ENCODE results near the gene TRAPPC2B.
A peak's percentile ranks its signal among the peaks of the same experiment; 100 is the strongest.

Gene TRAPPC2B

GRCh38 chr19:57376151-57376550 is 12.8 kb downstream of the TRAPPC2B start:
- Histone ChIP-seq H3K4me1 (ENCODE audit: control insufficient read depth, insufficient read depth, low read length) (no peaks in the 10 kb centered on the region), H3K4me2 (ENCODE audit: low read length) (no peak overlapping the region), H3K4me3 (ENCODE audit: low read length) (no peak overlapping the region), H3K36me3 (ENCODE audit: insufficient read depth, low read length) (peaks cover 48% of the 10 kb centered on the region), H3K27me3 (ENCODE audit: control insufficient read depth, insufficient read depth, low read length) (no peaks in the 10 kb centered on the region), H3K9me3 (replicated peaks; ENCODE audit: low read length) (peaks cover 21% of the 10 kb centered on the region), H3K9ac (ENCODE audit: low read depth, low read length) (no peak overlapping the region)

GRCh38 chr19:57377498-57378146 is 14.3 kb downstream of the TRAPPC2B start:
- H3K9ac ChIP-seq (ENCODE audit: low read depth, low read length): no peak overlapping the region
- H3K4me2 ChIP-seq (ENCODE audit: low read length): no peak overlapping the region
- H3K4me3 ChIP-seq (ENCODE audit: low read length): no peak overlapping the region
- H3K27me3 ChIP-seq (ENCODE audit: control insufficient read depth, insufficient read depth, low read length): no peaks in the 10 kb centered on the region
- peaks cover 38% of the 10 kb centered on the region for H3K36me3 ChIP-seq (ENCODE audit: insufficient read depth, low read length)
- H3K4me1 ChIP-seq (ENCODE audit: control insufficient read depth, insufficient read depth, low read length): no peaks in the 10 kb centered on the region
- H3K9me3 ChIP-seq (replicated peaks; ENCODE audit: low read length): peaks cover 21% of the 10 kb centered on the region

- Histone ChIP-seq H3K9me3 (replicated peaks; ENCODE audit: low read length) (peaks cover 21% of the 10 kb centered on the region), H3K36me3 (ENCODE audit: insufficient read depth, low read length) (peaks cover 19% of the 10 kb centered on the region), H3K4me1 (ENCODE audit: control insufficient read depth, insufficient read depth, low read length) (no peaks in the 10 kb centered on the region), H3K27me3 (ENCODE audit: control insufficient read depth, insufficient read depth, low read length) (no peaks in the 10 kb centered on the region), H3K9ac (ENCODE audit: low read depth, low read length) (no peak overlapping the region), H3K4me2 (ENCODE audit: low read length) (no peak overlapping the region), H3K4me3 (ENCODE audit: low read length) (no peak overlapping the region)
Measured at GRCh38 chr19:57380923-57381322, 17.6 kb downstream of the TRAPPC2B start.

DNA sequence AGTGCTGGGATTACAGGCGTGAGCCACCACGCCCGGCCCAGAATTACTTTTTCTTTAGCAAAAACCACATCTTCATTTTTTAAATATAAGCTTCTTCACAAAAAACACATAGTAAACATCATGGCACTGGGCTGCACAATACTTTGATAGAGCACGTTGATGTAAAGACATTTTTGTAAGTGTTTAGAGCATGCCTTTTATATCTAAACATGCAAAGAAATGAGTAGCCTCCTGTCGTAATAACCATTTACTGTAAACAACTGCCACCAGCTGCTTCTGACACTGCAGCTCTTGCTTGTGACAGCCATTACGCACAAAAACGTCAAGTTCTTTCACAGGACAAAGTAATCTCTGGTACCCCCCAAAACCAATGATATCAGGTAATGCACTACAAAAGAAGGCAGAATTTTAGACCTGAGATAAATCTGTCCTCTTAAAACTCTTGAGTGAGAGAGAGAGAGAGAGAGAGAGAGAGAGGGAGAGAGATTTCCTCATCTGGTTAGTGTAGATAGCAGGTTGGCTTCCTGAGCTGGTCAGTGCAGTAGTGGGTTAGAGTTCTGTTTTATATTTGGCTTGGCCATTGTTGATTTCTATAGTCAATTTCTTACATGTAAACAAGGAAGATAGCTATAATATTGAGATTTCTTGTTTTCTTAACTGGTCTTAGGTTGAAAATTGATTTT is 19.6 kb downstream of the TRAPPC2B start:
- no peaks in the 10 kb centered on the region for H3K27me3 ChIP-seq (ENCODE audit: control insufficient read depth, insufficient read depth, low read length)
- H3K36me3 ChIP-seq (ENCODE audit: insufficient read depth, low read length): peaks cover 6% of the 10 kb centered on the region
- H3K4me2 ChIP-seq (ENCODE audit: low read length): no peak overlapping the region
- peaks cover 7% of the 10 kb centered on the region for H3K9me3 ChIP-seq (replicated peaks; ENCODE audit: low read length)
- no peak overlapping the region for H3K4me3 ChIP-seq (ENCODE audit: low read length)
- no peak overlapping the region for H3K9ac ChIP-seq (ENCODE audit: low read depth, low read length)
- H3K4me1 ChIP-seq (ENCODE audit: control insufficient read depth, insufficient read depth, low read length): no peaks in the 10 kb centered on the region

DNA sequence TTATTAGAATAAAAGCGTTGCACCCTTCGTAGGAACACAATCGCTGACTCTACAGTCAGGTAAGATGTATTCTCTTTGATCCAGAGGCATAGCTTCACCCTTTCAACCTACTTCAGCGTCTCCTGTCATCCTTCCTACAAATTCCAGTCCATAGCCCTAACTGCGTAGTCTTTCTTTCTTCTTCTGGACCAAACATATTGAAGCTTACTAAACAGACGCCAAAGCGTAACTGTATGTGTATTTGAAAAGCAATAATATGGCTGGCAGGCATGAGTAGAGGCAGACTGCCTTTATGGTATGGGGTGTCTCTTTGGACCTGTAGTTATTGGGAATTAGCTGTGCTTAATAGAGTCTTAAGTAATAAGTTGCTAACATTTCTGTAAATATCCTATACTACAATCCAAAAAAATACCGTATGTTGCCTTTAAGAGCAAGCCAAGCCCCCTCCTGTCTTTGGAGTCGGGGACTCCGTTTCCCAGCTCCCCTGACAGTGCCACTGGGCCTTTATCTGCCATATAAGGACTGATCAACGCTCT is 25.9 kb downstream of the TRAPPC2B start:
- Histone ChIP-seq H3K36me3 (ENCODE audit: insufficient read depth, low read length) (peaks cover 7% of the 10 kb centered on the region), H3K4me1 (ENCODE audit: control insufficient read depth, insufficient read depth, low read length) (peaks cover 15% of the 10 kb centered on the region), H3K9ac (ENCODE audit: low read depth, low read length) (peak overlapping the region; percentile 95), H3K9me3 (replicated peaks; ENCODE audit: low read length) (no peaks in the 10 kb centered on the region), H3K27me3 (ENCODE audit: control insufficient read depth, insufficient read depth, low read length) (no peaks in the 10 kb centered on the region), H3K4me2 (ENCODE audit: low read length) (peak overlapping the region; percentile 75), H3K4me3 (ENCODE audit: low read length) (peak overlapping the region; percentile 88)

DNA sequence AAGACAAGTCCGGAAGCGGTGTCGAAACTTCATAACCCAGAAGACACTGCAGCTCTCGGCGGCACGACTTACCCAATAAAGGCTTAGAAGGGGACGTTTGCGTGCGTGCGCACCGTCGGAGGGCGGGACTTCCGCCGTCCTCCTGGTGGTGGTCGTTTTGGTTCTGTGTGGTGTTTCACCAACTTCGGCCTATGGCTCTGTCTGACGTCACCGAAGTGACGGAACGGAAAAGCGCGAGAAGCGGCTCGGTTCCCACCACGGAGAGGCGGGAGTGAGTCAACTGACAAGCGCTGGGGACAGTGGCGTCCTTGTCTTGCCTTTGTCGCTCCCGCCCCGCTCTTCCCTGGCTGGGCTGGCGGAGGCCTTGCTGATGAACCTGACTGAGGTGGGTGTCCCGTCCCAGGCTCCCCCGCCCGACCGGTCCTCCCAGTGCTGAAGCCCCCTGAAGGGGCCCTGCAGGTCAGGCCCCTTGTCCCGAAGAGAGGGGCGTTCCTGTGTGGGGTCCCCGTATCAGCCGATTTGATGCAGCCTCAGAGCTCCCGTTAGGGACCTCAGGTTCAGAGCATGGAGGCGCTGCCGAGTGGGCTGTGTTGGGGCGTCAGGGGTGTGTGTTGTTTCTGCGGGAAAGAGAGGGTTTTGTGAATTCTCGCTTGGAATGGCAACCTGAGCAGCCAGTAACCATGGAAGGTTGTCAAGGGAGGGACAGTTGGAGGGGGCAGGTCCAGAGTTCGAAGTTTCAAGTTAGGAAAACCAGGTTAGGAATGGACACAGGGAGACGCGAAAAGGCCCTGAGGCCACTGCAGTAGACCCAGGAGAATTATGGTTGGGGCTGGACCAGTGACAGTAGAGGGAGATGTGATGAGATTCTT is 26.6 kb downstream of the TRAPPC2B start, which contains the start of gene ZNF548:
TSS of gene ZNF548 (plus strand) at position 125 of the 869 bp plus-strand sequence. CDS start at position 371, 246 bp downstream.
- H3K9ac ChIP-seq (ENCODE audit: low read depth, low read length): peak within 1 kb of the TSS; percentile 95
- H3K36me3 ChIP-seq (ENCODE audit: insufficient read depth, low read length): peaks cover 10% of the 10 kb centered on the region
- peak within 1 kb of the TSS; percentile 96 for H3K4me2 ChIP-seq (ENCODE audit: low read length)
- H3K4me1 ChIP-seq (ENCODE audit: control insufficient read depth, insufficient read depth, low read length): peaks cover 15% of the 10 kb centered on the region
- H3K4me3 ChIP-seq (ENCODE audit: low read length): peak within 1 kb of the TSS; percentile 88
- no peaks in the 10 kb centered on the region for H3K9me3 ChIP-seq (replicated peaks; ENCODE audit: low read length)
- H3K27me3 ChIP-seq (ENCODE audit: control insufficient read depth, insufficient read depth, low read length): no peaks in the 10 kb centered on the region

DNA sequence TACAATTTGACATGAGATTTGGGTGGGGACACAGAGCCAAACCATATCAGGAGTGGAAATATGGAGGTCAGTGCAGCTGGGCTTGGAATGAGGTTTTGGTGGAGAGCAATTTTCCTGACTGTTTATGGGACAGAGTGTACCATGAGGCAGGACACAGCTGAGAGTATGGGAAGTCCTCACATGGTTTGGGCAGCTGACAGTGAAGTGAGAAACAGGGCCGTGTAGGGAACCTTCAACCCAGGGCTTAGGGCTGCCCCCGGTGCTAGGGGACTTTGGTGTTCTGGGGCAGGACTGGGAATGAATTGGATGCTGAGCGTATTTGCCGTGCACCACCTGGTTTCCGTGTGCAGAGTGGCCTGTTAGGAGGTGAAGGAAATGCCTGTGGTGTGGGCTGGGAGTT is 32.4 kb downstream of the TRAPPC2B start:
- Histone ChIP-seq H3K4me2 (ENCODE audit: low read length) (no peak overlapping the region), H3K9ac (ENCODE audit: low read depth, low read length) (no peak overlapping the region), H3K27me3 (ENCODE audit: control insufficient read depth, insufficient read depth, low read length) (no peaks in the 10 kb centered on the region), H3K4me3 (ENCODE audit: low read length) (no peak overlapping the region), H3K4me1 (ENCODE audit: control insufficient read depth, insufficient read depth, low read length) (peaks cover 8% of the 10 kb centered on the region), H3K9me3 (replicated peaks; ENCODE audit: low read length) (no peaks in the 10 kb centered on the region), H3K36me3 (ENCODE audit: insufficient read depth, low read length) (peaks cover 42% of the 10 kb centered on the region)

DNA sequence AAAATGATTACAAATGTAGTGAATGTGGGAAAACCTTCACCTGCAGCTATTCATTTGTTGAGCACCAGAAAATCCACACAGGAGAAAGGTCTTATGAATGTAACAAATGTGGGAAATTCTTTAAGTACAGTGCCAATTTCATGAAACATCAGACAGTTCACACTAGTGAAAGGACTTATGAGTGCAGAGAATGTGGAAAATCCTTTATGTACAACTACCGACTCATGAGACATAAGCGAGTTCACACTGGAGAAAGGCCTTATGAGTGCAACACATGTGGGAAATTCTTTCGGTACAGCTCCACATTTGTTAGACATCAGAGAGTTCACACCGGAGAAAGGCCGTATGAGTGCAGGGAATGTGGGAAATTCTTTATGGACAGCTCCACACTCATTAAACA is 35.5 kb downstream of the TRAPPC2B start:
- H3K9me3 ChIP-seq (replicated peaks; ENCODE audit: low read length): no peaks in the 10 kb centered on the region

DNA sequence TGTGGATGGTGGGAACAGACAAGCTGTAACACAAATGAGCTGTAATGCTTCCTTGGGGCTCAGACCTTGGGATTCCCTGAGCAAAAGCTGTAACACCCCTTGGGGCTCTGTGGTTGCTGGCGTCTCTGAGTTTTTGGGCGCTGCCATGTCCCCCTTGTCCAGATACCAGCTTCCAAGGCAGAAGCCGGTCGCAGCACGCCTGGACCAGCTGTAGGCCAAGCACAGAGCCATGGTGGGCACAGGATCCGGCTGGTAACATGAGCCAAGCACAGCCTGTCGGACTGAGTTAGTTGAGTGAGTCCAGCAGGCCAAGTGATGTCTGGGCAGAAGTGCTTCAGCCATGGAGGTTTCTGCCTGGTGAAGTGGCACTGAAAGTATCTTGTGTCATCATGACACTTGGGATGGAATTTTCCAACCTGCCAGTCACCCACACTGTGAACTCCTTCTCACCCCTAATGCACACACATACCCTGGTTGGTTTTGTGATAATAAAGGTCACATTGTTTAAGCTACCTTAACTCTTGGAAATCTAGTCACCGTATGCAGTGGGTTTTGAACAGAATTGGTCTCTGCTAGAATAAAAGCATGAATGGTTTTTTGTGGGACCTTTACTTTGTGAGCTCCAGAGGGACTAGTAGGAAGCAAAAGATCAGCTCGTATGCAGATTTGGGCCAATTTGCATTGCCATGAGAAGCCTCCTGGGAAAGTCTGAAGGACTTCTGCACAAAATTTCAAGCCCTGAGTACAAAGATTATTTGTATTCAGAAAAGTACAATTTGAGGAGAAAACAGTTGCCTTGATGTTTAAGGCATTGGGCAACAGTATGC is 40.6 kb downstream of the TRAPPC2B start:
- H3K9ac ChIP-seq (ENCODE audit: low read depth, low read length): no peak overlapping the region
- H3K4me2 ChIP-seq (ENCODE audit: low read length): no peak overlapping the region
- no peaks in the 10 kb centered on the region for H3K9me3 ChIP-seq (replicated peaks; ENCODE audit: low read length)
- H3K4me3 ChIP-seq (ENCODE audit: low read length): no peak overlapping the region
- H3K27me3 ChIP-seq (ENCODE audit: control insufficient read depth, insufficient read depth, low read length): no peaks in the 10 kb centered on the region
- H3K4me1 ChIP-seq (ENCODE audit: control insufficient read depth, insufficient read depth, low read length): no peaks in the 10 kb centered on the region
- peaks cover 13% of the 10 kb centered on the region for H3K36me3 ChIP-seq (ENCODE audit: insufficient read depth, low read length)

More for the DNA sequence above, 35.5 kb downstream of the TRAPPC2B start:
- Histone ChIP-seq H3K36me3 (ENCODE audit: insufficient read depth, low read length) (peaks cover 39% of the 10 kb centered on the region), H3K4me2 (ENCODE audit: low read length) (no peak overlapping the region), H3K4me1 (ENCODE audit: control insufficient read depth, insufficient read depth, low read length) (no peaks in the 10 kb centered on the region), H3K4me3 (ENCODE audit: low read length) (no peak overlapping the region), H3K9ac (ENCODE audit: low read depth, low read length) (no peak overlapping the region), H3K27me3 (ENCODE audit: control insufficient read depth, insufficient read depth, low read length) (no peaks in the 10 kb centered on the region)

- no peaks in the 10 kb centered on the region for H3K27me3 ChIP-seq (ENCODE audit: control insufficient read depth, insufficient read depth, low read length)
- peaks cover under 1% of the 10 kb centered on the region for H3K4me1 ChIP-seq (ENCODE audit: control insufficient read depth, insufficient read depth, low read length)
- no peak overlapping the region for H3K9ac ChIP-seq (ENCODE audit: low read depth, low read length)
- peaks cover 3% of the 10 kb centered on the region for H3K36me3 ChIP-seq (ENCODE audit: insufficient read depth, low read length)
- no peak overlapping the region for H3K4me2 ChIP-seq (ENCODE audit: low read length)
- no peak overlapping the region for H3K4me3 ChIP-seq (ENCODE audit: low read length)
- H3K9me3 ChIP-seq (replicated peaks; ENCODE audit: low read length): no peaks in the 10 kb centered on the region
Measured at GRCh38 chr19:57406516-57407123, 43.3 kb downstream of the TRAPPC2B start.

Measured in skeletal muscle satellite cell (primary cell).